CD14-positive monocyte (primary cell): ENCODE measurements around the gene EPG5. TPM values are rescaled to one million over a fixed set of nuclear protein-coding genes. Genes with fewer than 3 reads are reported as not detected.

Source experiments
- DNase-seq, 3 donors: peaks; one replicate each; pipeline ENCODE4 v3.0.0-alpha.2; 2011 to 2022
- H2AFZ ChIP-seq: 2 replicates; pipeline ENCODE4 v1.6.0; 2012; ENCODE audit warnings: mild to moderate bottlenecking, low read depth, low read length, inconsistent platforms; ENCODE audit not compliant: insufficient read depth, poor library complexity, severe bottlenecking
- H3K27ac ChIP-seq, 2 donors: 1 replicate in 1 of 2; 2 replicates in 1 of 2; pipeline ENCODE4 v1.5.1; 2012 to 2013; ENCODE audit warnings: low read length in 2 of 2, control low read depth in 1 of 2, inconsistent platforms in 1 of 2, low read depth in 1 of 2, mild to moderate bottlenecking in 1 of 2
- H3K27me3 ChIP-seq, 2 donors: one replicate each; pipeline versions ENCODE4 v1.6.0 to v1.6.1; 2011 to 2013; ENCODE audit warnings: low read length in 2 of 2; ENCODE audit not compliant: control insufficient read depth in 2 of 2, insufficient read depth in 2 of 2
- H3K36me3 ChIP-seq, 2 donors: replicated peaks in 1 of 2; 1 replicate in 1 of 2; 2 replicates in 1 of 2; pipeline versions ENCODE4 v1.5.1 to v1.6.1; 2012 to 2013; ENCODE audit warnings: low read length in 2 of 2, control low read depth in 1 of 2, inconsistent platforms in 1 of 2, mild to moderate bottlenecking in 1 of 2; ENCODE audit not compliant: insufficient read depth in 2 of 2, control insufficient read depth in 1 of 2
- H3K4me1 ChIP-seq, 2 donors: 1 replicate in 1 of 2; 2 replicates in 1 of 2; pipeline versions ENCODE4 v1.5.1 to v1.6.1; 2012 to 2013; ENCODE audit warnings: low read length in 2 of 2, control low read depth in 1 of 2, inconsistent platforms in 1 of 2, mild to moderate bottlenecking in 1 of 2, moderate library complexity in 1 of 2; ENCODE audit not compliant: insufficient read depth in 2 of 2, control insufficient read depth in 1 of 2
- H3K4me2 ChIP-seq: replicated peaks from 2 replicates; pipeline ENCODE3; 2012; ENCODE audit warnings: low read length, moderate library complexity, mild to moderate bottlenecking; ENCODE audit not compliant: poor library complexity, severe bottlenecking; ENCODE audit errors: extremely low read depth
- H3K4me3 ChIP-seq, 3 experiments: fragments of 200-600 bp in 1 of 3; sonication (generic) in 1 of 3; replicated peaks in 1 of 3; 1 replicate in 2 of 3; 2 replicates in 1 of 3; pipeline ENCODE4 v1.5.1; 2011 to 2013; ENCODE audit warnings: low read length in 3 of 3, mild to moderate bottlenecking in 3 of 3, control low read depth in 2 of 3, low read depth in 2 of 3, inconsistent platforms in 1 of 3, moderate library complexity in 1 of 3
- H3K79me2 ChIP-seq: 2 replicates; pipeline ENCODE4 v1.6.0; 2012; ENCODE audit warnings: mild to moderate bottlenecking, control low read depth, inconsistent platforms, low read length, moderate library complexity; ENCODE audit not compliant: insufficient read depth
- H3K9ac ChIP-seq: 2 replicates; pipeline ENCODE4 v1.6.0; 2017; ENCODE audit warnings: low read length, mild to moderate bottlenecking; ENCODE audit not compliant: insufficient read depth, poor library complexity, severe bottlenecking
- H3K9me3 ChIP-seq, 2 donors: replicated peaks in 1 of 2; 1 replicate in 1 of 2; 2 replicates in 1 of 2; pipeline versions ENCODE4 v1.5.1 to v1.6.1; 2012 to 2013; ENCODE audit warnings: low read length in 2 of 2, control low read depth in 1 of 2; ENCODE audit not compliant: control insufficient read depth in 1 of 2, insufficient read depth in 1 of 2
- H4K20me1 ChIP-seq: 2 replicates; pipeline ENCODE4 v1.6.0; 2012; ENCODE audit warnings: mild to moderate bottlenecking, low read length, control low read depth, moderate library complexity; ENCODE audit not compliant: insufficient read depth
- H3K27ac Mint-ChIP-seq, 7 donors: one replicate each; pipeline ENCODE4 v1.8.0; 2020; ENCODE audit warnings: mild to moderate bottlenecking in 7 of 7, mixed read lengths in 7 of 7, moderate library complexity in 6 of 7, inconsistent platforms in 2 of 7
- H3K27me3 Mint-ChIP-seq, 3 donors: one replicate each; pipeline ENCODE4 v1.8.0; 2021 to 2022; ENCODE audit warnings: low read depth in 3 of 3, mild to moderate bottlenecking in 3 of 3, mixed read lengths in 3 of 3, moderate library complexity in 3 of 3, inconsistent platforms in 1 of 3
- H3K36me3 Mint-ChIP-seq, 2 donors: one replicate each; pipeline ENCODE4 v1.8.0; 2020; ENCODE audit warnings: mixed read lengths in 2 of 2, inconsistent platforms in 1 of 2, mild to moderate bottlenecking in 1 of 2
- H3K4me1 Mint-ChIP-seq: one replicate; pipeline ENCODE4 v1.8.0; 2020; ENCODE audit warnings: mild to moderate bottlenecking, mixed read lengths
- H3K4me3 Mint-ChIP-seq, 2 donors: one replicate each; pipeline ENCODE4 v1.8.0; 2020; ENCODE audit warnings: mild to moderate bottlenecking in 2 of 2, mixed read lengths in 2 of 2, moderate library complexity in 1 of 2
- H3K9me3 Mint-ChIP-seq, 7 donors: one replicate each; pipeline ENCODE4 v1.8.0; 2020 to 2022; ENCODE audit warnings: mixed read lengths in 7 of 7, mild to moderate bottlenecking in 6 of 7, moderate library complexity in 6 of 7, inconsistent platforms in 2 of 7
- CTCF ChIP-seq: fragments of 200-600 bp; IDR thresholded peaks from one replicate; pipeline ENCODE4 v1.8.0; 2022; ENCODE audit warnings: antibody characterized with exemption, mild to moderate bottlenecking
- WGBS: methylation state at CpG from one replicate; pipeline ENCODE4 v1.1.5; 2013; ENCODE audit warnings: missing lambda C conversion rate; ENCODE audit not compliant: insufficient coverage; 5-methylcytosine and 5-hydroxymethylcytosine counted together
- intact Hi-C, 2 donors: fragments of 100-400 bp; cut with micrococcal nuclease; formaldehyde crosslinking; loops; one replicate each; pipeline versions ENCODE4 v1.15.0 to v1.15.1; 2023
- polyA plus RNA-seq, 3 donors: library from polyadenylated mRNA; depleted of rRNA in 1 of 3; unstranded in 2 of 3; stranded (reverse) in 1 of 3; fragments of 300-500 nt in 2 of 3; fragments of >200 nt in 1 of 3; fragmentation: Illumina TruSeq in 2 of 3; gene quantifications; 1 replicate in 2 of 3; 2 replicates in 1 of 3; pipeline ENCODE4 v1.2.3, GENCODE V29; 2012 to 2021

EPG5 gene
- polyA plus RNA-seq, 3 donors, result 1.3 to 15.9 (median 1.4) TPM

GRCh38 chr18:45940724-45941123 lies 26.4 kb downstream of the EPG5 start:
- TF ChIP-seq CTCF, result no peak
- no peaks in the 10 kb centered on the region for H3K27me3 ChIP-seq
- no peak overlapping the region for H3K4me3 ChIP-seq
- H3K9ac ChIP-seq, result no peak overlapping the region
- Mint-ChIP-seq H3K36me3 (peaks cover 82 to 93% of the 10 kb centered on the region in 2 donors), H3K9me3 (no peaks in the 10 kb centered on the region), H3K4me1 (no peaks in the 10 kb centered on the region), H3K27ac (peak overlapping the region in 3 of 7 donors; percentile 23 to 41 (median 28)), H3K4me3 (no peak overlapping the region), H3K27me3 (peaks cover 0 to 2% (median 0%) of the 10 kb centered on the region in 3 donors)
- no peak overlapping the region for H2AFZ ChIP-seq
- H3K4me2 ChIP-seq, result no peak overlapping the region
- H3K4me1 ChIP-seq, result no peaks in the 10 kb centered on the region
- H3K36me3 ChIP-seq, result peaks cover 83 to 97% of the 10 kb centered on the region in 2 donors
- H3K9me3 ChIP-seq, result no peaks in the 10 kb centered on the region
- no peak overlapping the region for H3K27ac ChIP-seq
- no peaks in the 10 kb centered on the region for H3K79me2 ChIP-seq
- WGBS, result 96% methylated on average over 2 of the region's 2 CpGs
- no peak for DNase-seq
- intact Hi-C loops, result no loop called here
- no peaks in the 10 kb centered on the region for H4K20me1 ChIP-seq

- Histone ChIP-seq H3K9me3 (no peaks in the 10 kb centered on the region), H3K79me2 (no peaks in the 10 kb centered on the region), H3K9ac (no peak overlapping the region), H3K4me3 (no peak overlapping the region), H3K36me3 (peaks cover 81 to 97% of the 10 kb centered on the region in 2 donors), H3K4me1 (no peaks in the 10 kb centered on the region), H3K4me2 (no peak overlapping the region), H4K20me1 (no peaks in the 10 kb centered on the region), H2AFZ (no peak overlapping the region), H3K27me3 (no peaks in the 10 kb centered on the region), H3K27ac (no peak overlapping the region)
- no peak for TF ChIP-seq CTCF
- H3K4me3 Mint-ChIP-seq, result no peak overlapping the region
- intact Hi-C loops, result no loop called here
- DNase-seq, result no peak
- H3K36me3 Mint-ChIP-seq, result peaks cover 79 to 90% of the 10 kb centered on the region in 2 donors
- H3K27me3 Mint-ChIP-seq, result peaks cover 0 to 2% (median 0%) of the 10 kb centered on the region in 3 donors
- H3K9me3 Mint-ChIP-seq, result no peaks in the 10 kb centered on the region
- H3K27ac Mint-ChIP-seq, result peak overlapping the region in 1 of 7 donors; percentile 46
- no peaks in the 10 kb centered on the region for H3K4me1 Mint-ChIP-seq
- WGBS, result no CpG with 5 or more reads among the region's 2 CpGs
Observed at GRCh38 chr18:45939236-45939635, 27.9 kb downstream of the EPG5 start.
